Measurements from ENCODE around the gene WFIKKN2. TPM values are rescaled to one million over a fixed set of nuclear protein-coding genes. Genes with fewer than 3 reads are reported as not detected.

Gene WFIKKN2
- total RNA-seq, 4 donors from 2014 or later = 0.73 to 6.0 TPM; not detected in 2

DNA sequence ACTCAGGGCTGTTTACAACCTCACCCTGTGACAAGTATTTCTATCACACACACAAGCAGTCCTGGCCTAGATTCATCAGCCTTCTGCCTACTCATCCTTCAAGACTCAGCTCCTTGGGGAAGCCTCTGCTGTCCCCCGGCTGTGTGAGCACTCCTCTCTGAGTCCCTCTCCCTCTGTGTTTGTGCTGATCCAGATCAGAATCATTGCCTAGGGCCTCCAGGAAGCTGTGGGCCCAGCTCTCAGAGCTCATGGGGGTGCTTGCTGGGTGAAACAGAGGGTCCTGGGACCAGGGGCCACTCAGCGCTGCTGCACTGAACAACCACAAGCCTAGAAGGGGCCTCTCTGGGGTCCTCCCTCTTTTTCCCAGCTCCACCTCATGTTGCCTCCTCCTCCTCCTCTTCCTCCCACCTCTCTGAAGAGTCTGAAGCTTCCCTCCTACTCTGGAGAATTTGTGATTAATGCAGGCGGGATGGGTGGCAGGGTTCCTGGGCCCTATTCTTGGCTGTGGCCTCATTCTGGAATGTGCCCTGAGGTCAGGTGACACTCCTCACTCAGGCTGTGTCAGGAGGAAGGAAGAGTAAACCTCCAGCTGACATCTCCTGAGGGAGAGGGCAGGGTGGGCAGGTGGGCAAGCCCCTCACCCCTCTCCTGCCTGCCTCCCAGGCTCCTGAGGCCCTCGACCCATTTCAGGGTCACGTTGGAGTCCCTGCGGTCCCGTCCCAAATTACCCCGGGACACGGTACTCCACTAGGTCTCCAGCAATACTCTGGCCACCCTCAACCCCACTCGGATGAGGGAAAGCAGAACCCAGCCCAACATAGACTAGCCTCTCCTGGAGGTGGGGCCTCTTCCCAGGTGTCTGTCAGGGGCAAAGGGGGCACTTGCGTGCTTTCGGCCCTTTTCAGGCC lies 10.1 kb downstream of the WFIKKN2 start:
- H3K27ac ChIP-seq = no peak overlapping the region
- no peaks in the 10 kb centered on the region for H3K36me3 ChIP-seq
- H3K27me3 ChIP-seq = no peaks in the 10 kb centered on the region
- no peaks in the 10 kb centered on the region for H3K9me3 ChIP-seq
- intact Hi-C loops (cut with DNase I; ENCODE audit: low total_unique reads) = loop anchor here (10.0 kb wide), 1 partner anchor 61 kb away; no protein-coding TSS in a partner anchor
- no peak for TF ChIP-seq CTCF (IDR thresholded peaks at IDR 0.05)
- TF ChIP-seq POLR2A (IDR thresholded peaks at IDR 0.05) = no peak
- no peak for DNase-seq
- no peaks in the 10 kb centered on the region for H3K4me1 ChIP-seq
- H3K4me3 ChIP-seq = no peak overlapping the region

GRCh38 chr17:50847566-50847965 lies 12.2 kb downstream of the WFIKKN2 start:
- H3K27me3 ChIP-seq = no peaks in the 10 kb centered on the region
- H3K4me3 ChIP-seq = no peak overlapping the region
- TF ChIP-seq CTCF (IDR thresholded peaks at IDR 0.05) (no peak), POLR2A (IDR thresholded peaks at IDR 0.05) (no peak)
- no peaks in the 10 kb centered on the region for H3K9me3 ChIP-seq
- no peak for DNase-seq
- H3K36me3 ChIP-seq = no peaks in the 10 kb centered on the region
- H3K27ac ChIP-seq = no peak overlapping the region
- intact Hi-C loops (cut with DNase I; ENCODE audit: low total_unique reads) = loop anchor here (10.0 kb wide), 1 partner anchor 63 kb away; no protein-coding TSS in a partner anchor
- no peaks in the 10 kb centered on the region for H3K4me1 ChIP-seq

- Histone ChIP-seq H3K36me3 (no peaks in the 10 kb centered on the region), H3K4me1 (no peaks in the 10 kb centered on the region), H3K27me3 (no peaks in the 10 kb centered on the region), H3K27ac (no peak overlapping the region), H3K9me3 (no peaks in the 10 kb centered on the region), H3K4me3 (no peak overlapping the region)
- intact Hi-C loops (cut with DNase I; ENCODE audit: low total_unique reads) = loop anchor here (10.0 kb wide), 1 partner anchor 63 kb away; no protein-coding TSS in a partner anchor
- TF ChIP-seq POLR2A (IDR thresholded peaks at IDR 0.05) (no peak), CTCF (IDR thresholded peaks at IDR 0.05) (no peak)
- no peak for DNase-seq
These were observed 12.7 kb downstream of the WFIKKN2 start for GRCh38 chr17:50848039-50848438.

- Histone ChIP-seq H3K9me3 (no peaks in the 10 kb centered on the region), H3K4me3 (no peak overlapping the region), H3K27ac (no peak overlapping the region), H3K4me1 (no peaks in the 10 kb centered on the region), H3K36me3 (no peaks in the 10 kb centered on the region), H3K27me3 (no peaks in the 10 kb centered on the region)
- intact Hi-C loops (cut with DNase I; ENCODE audit: low total_unique reads) = loop anchor here (10.0 kb wide), 1 partner anchor 64 kb away; no protein-coding TSS in a partner anchor
- no peak for TF ChIP-seq POLR2A (IDR thresholded peaks at IDR 0.05)
- no peak for TF ChIP-seq CTCF (IDR thresholded peaks at IDR 0.05)
- DNase-seq = no peak
These were observed 13.3 kb downstream of the WFIKKN2 start for GRCh38 chr17:50848711-50849110.

DNA sequence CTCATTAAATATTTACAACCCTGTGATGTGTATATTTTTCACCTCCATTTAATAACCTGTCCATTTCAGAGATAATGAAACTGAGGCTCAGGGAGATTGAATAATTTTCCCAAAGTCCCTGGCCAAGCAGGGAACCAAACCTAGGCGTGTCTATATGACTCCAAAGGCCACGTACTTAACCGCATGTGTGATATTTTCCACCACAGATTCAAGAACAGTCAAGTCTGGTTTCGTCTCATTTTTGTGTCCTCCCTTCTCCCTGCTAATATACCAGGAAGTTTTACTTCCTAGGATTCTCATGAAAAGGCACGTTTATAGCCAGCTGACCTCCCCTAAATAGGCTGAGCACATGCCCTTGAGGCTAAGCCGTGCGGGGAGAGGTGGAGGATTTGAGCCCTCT lies 15.3 kb downstream of the WFIKKN2 start:
- TF ChIP-seq CTCF (IDR thresholded peaks at IDR 0.05) (no peak), POLR2A (IDR thresholded peaks at IDR 0.05) (no peak)
- intact Hi-C loops (cut with DNase I; ENCODE audit: low total_unique reads) = loop anchor here (5.0 kb wide), 1 partner anchor 102 kb away; no protein-coding TSS in a partner anchor
- Histone ChIP-seq H3K27me3 (no peaks in the 10 kb centered on the region), H3K9me3 (no peaks in the 10 kb centered on the region), H3K27ac (no peak overlapping the region), H3K4me3 (no peak overlapping the region), H3K4me1 (no peaks in the 10 kb centered on the region), H3K36me3 (no peaks in the 10 kb centered on the region)
- no peak for DNase-seq

Measured in uterus (tissue), 4 donors.